ENCODE measurements around the gene SLC15A3.

The SLC15A3 gene

GRCh38 chr11:60921259-60921658 is 30.7 kb downstream of the SLC15A3 start:
- no peak for TF ChIP-seq CTCF (conservative IDR thresholded peaks at IDR 0.05)
- H3K27ac ChIP-seq: no peak overlapping the region

GRCh38 chr11:60919956-60920355 is 32.0 kb downstream of the SLC15A3 start:
- TF ChIP-seq CTCF (conservative IDR thresholded peaks at IDR 0.05): no peak
- TF ChIP-seq ZFX (IDR thresholded peaks at IDR 0.05): no peak

GRCh38 chr11:60919320-60919719 is 32.7 kb downstream of the SLC15A3 start:
- TF ChIP-seq ZFX (IDR thresholded peaks at IDR 0.05) (no peak), CTCF (conservative IDR thresholded peaks at IDR 0.05) (no peak)

More at GRCh38 chr11:60919956-60920355, 32.0 kb downstream of the SLC15A3 start:
- no peak overlapping the region for H3K27ac ChIP-seq

GRCh38 chr11:60918939-60919265 is 33.1 kb downstream of the SLC15A3 start:
- TF ChIP-seq ZFX (IDR thresholded peaks at IDR 0.05) (no peak), CTCF (conservative IDR thresholded peaks at IDR 0.05) (no peak)
- H3K27ac ChIP-seq: no peak overlapping the region

More at GRCh38 chr11:60919320-60919719, 32.7 kb downstream of the SLC15A3 start:
- H3K27ac ChIP-seq: no peak overlapping the region

GRCh38 chr11:60918251-60918938 is 33.6 kb downstream of the SLC15A3 start:
- no peak overlapping the region for H3K27ac ChIP-seq
- TF ChIP-seq ZFX (IDR thresholded peaks at IDR 0.05): no peak
- no peak for TF ChIP-seq CTCF (conservative IDR thresholded peaks at IDR 0.05)

GRCh38 chr11:60917267-60917666 is 34.7 kb downstream of the SLC15A3 start:
- H3K27ac ChIP-seq: no peak overlapping the region

GRCh38 chr11:60916669-60917206 is 35.2 kb downstream of the SLC15A3 start:
- no peak overlapping the region for H3K27ac ChIP-seq
- TF ChIP-seq CTCF (conservative IDR thresholded peaks at IDR 0.05): no peak

More at GRCh38 chr11:60917267-60917666, 34.7 kb downstream of the SLC15A3 start:
- TF ChIP-seq ZFX (IDR thresholded peaks at IDR 0.05): no peak

Data from C4-2B (cell line).